ENCODE results near the gene EGFR.

EGFR gene

DNA sequence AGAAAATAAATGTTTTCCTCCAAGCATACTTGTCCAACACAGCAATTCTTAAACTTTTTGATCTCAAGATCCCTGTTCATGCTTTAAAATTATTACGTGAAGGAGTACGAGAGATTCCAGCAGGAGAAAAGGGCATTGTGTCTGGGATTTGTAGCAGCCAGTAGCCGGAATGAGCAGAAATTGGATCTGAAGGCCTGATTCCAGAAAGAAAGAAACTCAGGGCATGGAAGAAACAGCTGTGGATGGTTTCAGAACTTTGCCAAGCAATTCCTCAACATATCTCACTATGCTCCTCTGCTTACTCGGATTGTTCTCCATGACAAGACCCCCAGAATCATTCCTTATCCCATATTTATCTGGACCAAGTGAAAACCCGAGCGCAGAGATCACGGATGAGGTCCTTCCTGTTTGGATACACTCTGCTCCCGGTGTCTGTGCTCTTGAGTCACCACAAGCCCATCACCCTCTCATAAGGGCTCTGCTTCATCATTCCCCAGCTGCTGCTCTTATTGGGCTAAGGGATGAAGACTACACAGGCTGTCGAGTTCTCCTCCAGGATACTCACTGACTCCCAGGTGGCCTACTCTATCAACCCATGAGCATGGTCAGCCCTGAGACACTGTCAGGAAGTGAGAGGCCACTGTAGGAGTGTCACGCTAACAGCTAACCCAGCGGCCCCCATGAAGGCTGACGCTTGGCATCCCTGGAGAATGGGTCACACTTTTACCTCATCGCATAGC lies 225.4 kb downstream of the EGFR start:
- H3K4me1 ChIP-seq (ENCODE audit: low read length), result no peaks in the 10 kb centered on the region
- H3K4me3 ChIP-seq (ENCODE audit: low read length), result no peak overlapping the region
- H3K27me3 ChIP-seq (replicated peaks; ENCODE audit: insufficient read depth, low read length), result no peaks in the 10 kb centered on the region
- no peaks in the 10 kb centered on the region for H3K9me2 ChIP-seq (replicated peaks; ENCODE audit: insufficient read depth, low read length)
- H3K27ac ChIP-seq (ENCODE audit: low read length), result no peak overlapping the region
- H2AFZ ChIP-seq (ENCODE audit: low read length), result no peak overlapping the region
- no peaks in the 10 kb centered on the region for H4K20me1 ChIP-seq (ENCODE audit: insufficient read depth, low read length)
- H3K79me2 ChIP-seq (ENCODE audit: low read length), result no peaks in the 10 kb centered on the region
- no peak overlapping the region for H3K9ac ChIP-seq (ENCODE audit: low read length)
- no peak for DNase-seq
- TF ChIP-seq EZH2 (optimal IDR thresholded peaks at IDR 0.05; ENCODE audit: low read depth, low read length) (no peak), EZH2phosphoT487 (IDR thresholded peaks at IDR 0.05; ENCODE audit: low read length) (no peak)
- TF ChIP-seq, protein P1, sequence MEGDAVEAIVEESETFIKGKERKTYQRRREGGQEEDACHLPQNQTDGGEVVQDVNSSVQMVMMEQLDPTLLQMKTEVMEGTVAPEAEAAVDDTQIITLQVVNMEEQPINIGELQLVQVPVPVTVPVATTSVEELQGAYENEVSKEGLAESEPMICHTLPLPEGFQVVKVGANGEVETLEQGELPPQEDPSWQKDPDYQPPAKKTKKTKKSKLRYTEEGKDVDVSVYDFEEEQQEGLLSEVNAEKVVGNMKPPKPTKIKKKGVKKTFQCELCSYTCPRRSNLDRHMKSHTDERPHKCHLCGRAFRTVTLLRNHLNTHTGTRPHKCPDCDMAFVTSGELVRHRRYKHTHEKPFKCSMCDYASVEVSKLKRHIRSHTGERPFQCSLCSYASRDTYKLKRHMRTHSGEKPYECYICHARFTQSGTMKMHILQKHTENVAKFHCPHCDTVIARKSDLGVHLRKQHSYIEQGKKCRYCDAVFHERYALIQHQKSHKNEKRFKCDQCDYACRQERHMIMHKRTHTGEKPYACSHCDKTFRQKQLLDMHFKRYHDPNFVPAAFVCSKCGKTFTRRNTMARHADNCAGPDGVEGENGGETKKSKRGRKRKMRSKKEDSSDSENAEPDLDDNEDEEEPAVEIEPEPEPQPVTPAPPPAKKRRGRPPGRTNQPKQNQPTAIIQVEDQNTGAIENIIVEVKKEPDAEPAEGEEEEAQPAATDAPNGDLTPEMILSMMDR (IDR thresholded peaks at IDR 0.05; ENCODE audit: low read length), result no peak
- no peaks in the 10 kb centered on the region for H3K9me3 ChIP-seq (replicated peaks; ENCODE audit: insufficient read depth, low read length)
- no peaks in the 10 kb centered on the region for H3F3A ChIP-seq (ENCODE audit: insufficient read depth, low read length)
- H3K4me2 ChIP-seq (ENCODE audit: low read depth, low read length), result no peak overlapping the region
- no peaks in the 10 kb centered on the region for H3K36me3 ChIP-seq (replicated peaks; ENCODE audit: insufficient read depth, low read length)

DNA sequence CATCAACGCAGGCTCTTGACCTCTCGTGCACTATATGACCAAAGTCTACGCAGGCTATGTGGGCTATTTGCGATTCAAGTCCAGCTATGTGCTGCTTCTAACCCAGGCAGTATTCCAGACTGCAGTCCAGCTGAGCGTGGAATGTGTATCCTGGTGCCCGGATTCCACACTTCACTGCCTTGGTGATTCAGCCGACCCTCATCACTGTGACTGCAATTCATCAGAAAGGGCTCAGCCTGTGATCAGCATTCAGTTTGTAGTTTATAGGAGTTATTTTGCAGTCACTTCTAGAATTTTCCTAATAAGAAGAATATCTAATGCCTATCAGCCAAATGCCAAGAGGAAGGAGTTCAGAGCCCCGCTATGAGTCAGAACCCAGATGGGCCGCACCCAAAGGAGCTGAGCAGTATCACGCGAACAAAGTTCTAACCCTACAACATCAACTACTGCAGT lies 226.5 kb downstream of the EGFR start:
- TF ChIP-seq, protein P1 (IDR thresholded peaks at IDR 0.05; ENCODE audit: low read length), result no peak
- TF ChIP-seq EZH2phosphoT487 (IDR thresholded peaks at IDR 0.05; ENCODE audit: low read length) (no peak), EZH2 (optimal IDR thresholded peaks at IDR 0.05; ENCODE audit: low read depth, low read length) (no peak)
- H3K9me3 ChIP-seq (replicated peaks; ENCODE audit: insufficient read depth, low read length), result no peaks in the 10 kb centered on the region
- H4K20me1 ChIP-seq (ENCODE audit: insufficient read depth, low read length), result no peaks in the 10 kb centered on the region
- no peak overlapping the region for H3K27ac ChIP-seq (ENCODE audit: low read length)
- no peaks in the 10 kb centered on the region for H3F3A ChIP-seq (ENCODE audit: insufficient read depth, low read length)
- no peaks in the 10 kb centered on the region for H3K4me1 ChIP-seq (ENCODE audit: low read length)
- no peaks in the 10 kb centered on the region for H3K27me3 ChIP-seq (replicated peaks; ENCODE audit: insufficient read depth, low read length)
- H3K79me2 ChIP-seq (ENCODE audit: low read length), result no peaks in the 10 kb centered on the region
- H3K36me3 ChIP-seq (replicated peaks; ENCODE audit: insufficient read depth, low read length), result no peaks in the 10 kb centered on the region
- H2AFZ ChIP-seq (ENCODE audit: low read length), result no peak overlapping the region
- H3K9me2 ChIP-seq (replicated peaks; ENCODE audit: insufficient read depth, low read length), result no peaks in the 10 kb centered on the region
- no peak overlapping the region for H3K4me3 ChIP-seq (ENCODE audit: low read length)
- H3K9ac ChIP-seq (ENCODE audit: low read length), result no peak overlapping the region
- no peak for DNase-seq
- H3K4me2 ChIP-seq (ENCODE audit: low read depth, low read length), result no peak overlapping the region

DNA sequence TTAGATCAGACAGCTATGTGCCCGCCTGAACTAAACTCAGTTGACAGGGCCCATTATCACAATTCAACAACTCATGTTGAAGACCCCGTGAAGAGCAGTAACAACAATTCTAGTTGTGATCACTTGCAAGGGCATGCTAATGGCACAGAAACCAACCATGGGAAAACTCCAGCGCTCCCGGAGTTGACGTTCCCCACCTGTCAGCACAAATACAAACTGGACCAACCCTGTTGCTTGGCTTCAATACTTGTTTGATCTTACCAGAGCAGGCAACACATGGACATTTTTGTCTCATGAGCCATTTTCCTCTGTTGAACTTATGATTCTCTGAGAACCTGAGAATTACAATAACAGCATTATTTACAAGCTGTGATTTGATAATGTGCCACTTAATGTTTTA lies 227.4 kb downstream of the EGFR start:
- H3K36me3 ChIP-seq (replicated peaks; ENCODE audit: insufficient read depth, low read length), result no peaks in the 10 kb centered on the region
- no peak overlapping the region for H3K27ac ChIP-seq (ENCODE audit: low read length)
- H2AFZ ChIP-seq (ENCODE audit: low read length), result no peak overlapping the region
- no peaks in the 10 kb centered on the region for H4K20me1 ChIP-seq (ENCODE audit: insufficient read depth, low read length)
- H3K27me3 ChIP-seq (replicated peaks; ENCODE audit: insufficient read depth, low read length), result no peaks in the 10 kb centered on the region
- no peaks in the 10 kb centered on the region for H3K9me3 ChIP-seq (replicated peaks; ENCODE audit: insufficient read depth, low read length)
- no peaks in the 10 kb centered on the region for H3K79me2 ChIP-seq (ENCODE audit: low read length)
- no peak for TF ChIP-seq EZH2 (optimal IDR thresholded peaks at IDR 0.05; ENCODE audit: low read depth, low read length)
- no peak for TF ChIP-seq EZH2phosphoT487 (IDR thresholded peaks at IDR 0.05; ENCODE audit: low read length)
- TF ChIP-seq, protein P1 (IDR thresholded peaks at IDR 0.05; ENCODE audit: low read length), result no peak
- no peaks in the 10 kb centered on the region for H3K9me2 ChIP-seq (replicated peaks; ENCODE audit: insufficient read depth, low read length)
- no peak overlapping the region for H3K4me3 ChIP-seq (ENCODE audit: low read length)
- H3F3A ChIP-seq (ENCODE audit: insufficient read depth, low read length), result no peaks in the 10 kb centered on the region
- no peak for DNase-seq
- H3K9ac ChIP-seq (ENCODE audit: low read length), result no peak overlapping the region
- H3K4me1 ChIP-seq (ENCODE audit: low read length), result no peaks in the 10 kb centered on the region
- no peak overlapping the region for H3K4me2 ChIP-seq (ENCODE audit: low read depth, low read length)
